Hepatocyte (in vitro differentiated cells): ENCODE data around the gene WDR72. TPM values are rescaled to one million over a fixed set of nuclear protein-coding genes. Genes with fewer than 3 reads are reported as not detected.

Source experiments
- DNase-seq: peaks from one replicate; pipeline ENCODE4 v3.0.0-alpha.2; 2016; ENCODE audit warnings: low spot score
- H2AFZ ChIP-seq: fragments of 200-600 bp; sonication (generic); 2 replicates; pipeline ENCODE4 v1.6.0; 2016; ENCODE audit warnings: antibody characterized with exemption, mild to moderate bottlenecking
- H3K27ac ChIP-seq: fragments of 200-600 bp; sonication (generic); 2 replicates; pipeline ENCODE4 v1.5.1; 2016; ENCODE audit warnings: mild to moderate bottlenecking
- H3K27me3 ChIP-seq: fragments of 200-600 bp; sonication (generic); 2 replicates; pipeline ENCODE4 v1.6.1; 2016
- H3K36me3 ChIP-seq: fragments of 200-600 bp; sonication (generic); replicated peaks from 2 replicates; pipeline ENCODE4 v1.5.1; 2016; ENCODE audit warnings: low read depth; ENCODE audit not compliant: insufficient read depth
- H3K4me1 ChIP-seq: fragments of 200-600 bp; sonication (generic); 2 replicates; pipeline ENCODE4 v1.5.1; 2016; ENCODE audit warnings: mild to moderate bottlenecking, moderate library complexity; ENCODE audit not compliant: insufficient read depth
- H3K4me2 ChIP-seq: fragments of 200-600 bp; sonication (generic); 2 replicates; pipeline ENCODE4 v1.6.0; 2016
- H3K4me3 ChIP-seq: fragments of 200-600 bp; sonication (generic); 2 replicates; pipeline ENCODE4 v1.5.1; 2016; ENCODE audit warnings: mild to moderate bottlenecking
- H3K79me2 ChIP-seq: fragments of 200-600 bp; sonication (generic); 2 replicates; pipeline ENCODE4 v1.6.0; 2017; ENCODE audit warnings: mild to moderate bottlenecking
- H3K9me2 ChIP-seq: fragments of 200-600 bp; sonication (generic); replicated peaks from 2 replicates; pipeline ENCODE4 v1.6.0; 2017; ENCODE audit warnings: mild to moderate bottlenecking; ENCODE audit not compliant: insufficient read depth
- H3K9me3 ChIP-seq: fragments of 200-600 bp; sonication (generic); 2 replicates; pipeline ENCODE4 v1.5.1; 2016; ENCODE audit warnings: low read depth, mild to moderate bottlenecking
- H4K20me1 ChIP-seq: fragments of 200-600 bp; sonication (generic); 2 replicates; pipeline ENCODE4 v1.6.0; 2016; ENCODE audit warnings: mild to moderate bottlenecking; ENCODE audit not compliant: insufficient read depth, poor library complexity, severe bottlenecking
- CTCF ChIP-seq: fragments of 200-600 bp; sonication (generic); IDR thresholded peaks from 2 replicates; pipeline ENCODE4 v1.5.1; 2016; ENCODE audit warnings: antibody characterized with exemption, mild to moderate bottlenecking; ENCODE audit not compliant: poor library complexity
- EZH2 ChIP-seq: fragments of 200-600 bp; sonication (generic); IDR thresholded peaks from 2 replicates; pipeline ENCODE4 v1.6.1; 2016; ENCODE audit warnings: antibody characterized with exemption, mild to moderate bottlenecking, borderline replicate concordance
- EZH2phosphoT487 ChIP-seq: fragments of 200-600 bp; sonication (generic); IDR thresholded peaks from one replicate; pipeline ENCODE4 v1.6.1; 2018; ENCODE audit warnings: antibody characterized with exemption, mild to moderate bottlenecking, low read depth, moderate library complexity; ENCODE audit not compliant: unreplicated experiment, severe bottlenecking
- WGBS: methylation state at CpG from one replicate; pipeline ENCODE4 v1.1.6; 2016; ENCODE audit warnings: low lambda C conversion rate; ENCODE audit errors: missing lambda C conversion rate; 5-methylcytosine and 5-hydroxymethylcytosine counted together
- polyA plus RNA-seq: library from polyadenylated mRNA; unstranded; fragments of >200 nt; fragmentation: Nextera tagmentation; extraction: Ambion mirVana; gene quantifications from 2 replicates; pipeline ENCODE4 v1.2.1, GENCODE V29; 2016
- total RNA-seq: library from RNA; depleted of rRNA; stranded (reverse); fragments of >200 nt; gene quantifications from 2 replicates; pipeline ENCODE4 v1.2.3, GENCODE V29; 2014

Gene WDR72
- total and polyA plus RNA-seq, 2 experiments from 2014 or later, result 3.5 to 6.4 TPM

DNA sequence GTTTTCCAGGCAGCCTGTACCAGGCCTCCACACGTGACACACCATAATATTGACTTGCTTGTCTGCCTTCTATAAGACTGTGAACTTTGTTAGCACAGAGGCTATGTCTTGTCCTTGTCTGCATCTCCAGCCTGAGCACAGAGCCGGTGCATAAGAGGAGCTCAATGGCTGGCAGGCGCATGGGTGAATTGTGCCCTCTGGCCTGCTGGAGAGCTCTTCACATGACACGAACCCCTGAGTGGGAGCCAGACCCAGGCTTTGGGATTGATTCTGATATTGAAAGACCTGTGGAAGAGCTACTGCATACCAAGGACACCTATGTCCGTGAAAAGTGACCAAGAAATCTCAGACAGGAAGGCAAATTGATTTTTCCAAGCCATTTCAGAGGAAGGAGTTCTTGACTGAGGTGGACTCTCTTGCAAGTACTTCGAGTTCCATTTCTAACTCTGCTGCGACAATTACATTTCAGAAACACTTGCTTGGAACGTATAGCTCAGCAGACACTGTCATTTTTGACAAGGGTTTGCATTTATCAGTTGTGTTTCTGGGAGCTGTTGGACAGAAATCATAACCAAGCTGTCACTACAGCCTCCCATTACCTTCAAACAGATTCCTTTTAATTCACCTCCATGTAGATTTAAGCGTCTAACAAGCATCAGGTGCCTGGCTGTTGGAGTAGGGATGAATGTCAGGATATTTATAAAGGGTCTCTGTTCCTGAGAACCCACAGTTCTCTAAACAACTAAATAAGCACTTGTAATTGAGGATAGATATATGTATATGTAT, 281.3 kb downstream of the WDR72 start:
- no peak for DNase-seq
- 86% methylated on average over 9 of the region's 9 CpGs for WGBS
- no peaks in the 10 kb centered on the region for H3K9me2 ChIP-seq
- H3K4me1 ChIP-seq, result no peaks in the 10 kb centered on the region
- H3K27me3 ChIP-seq, result no peaks in the 10 kb centered on the region
- H3K36me3 ChIP-seq, result no peaks in the 10 kb centered on the region
- H3K4me3 ChIP-seq, result no peak overlapping the region
- no peaks in the 10 kb centered on the region for H3K79me2 ChIP-seq
- H3K27ac ChIP-seq, result no peak overlapping the region
- no peak overlapping the region for H2AFZ ChIP-seq
- no peaks in the 10 kb centered on the region for H4K20me1 ChIP-seq
- no peak overlapping the region for H3K4me2 ChIP-seq
- TF ChIP-seq CTCF (no peak), EZH2phosphoT487 (no peak), EZH2 (no peak)
- no peaks in the 10 kb centered on the region for H3K9me3 ChIP-seq

DNA sequence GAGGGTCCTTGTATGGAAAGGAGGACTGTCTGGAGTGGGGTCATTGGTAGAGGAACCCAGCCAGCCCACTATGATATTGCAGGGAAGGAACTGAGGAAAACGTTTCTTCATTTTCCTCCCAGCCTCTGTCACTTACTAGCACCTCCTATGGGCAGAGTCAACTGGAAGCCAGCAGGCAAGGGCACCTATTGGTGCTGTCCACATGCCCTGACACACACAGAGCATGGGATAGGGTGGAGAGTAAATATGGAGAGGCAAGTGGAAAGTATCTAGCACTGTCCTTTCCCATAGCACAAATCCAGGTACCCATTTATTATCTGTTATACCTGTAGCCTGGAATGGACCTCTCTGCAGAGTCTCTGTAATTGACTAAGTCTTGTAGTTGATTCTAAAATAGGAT, 285.6 kb downstream of the WDR72 start:
- Histone ChIP-seq H3K4me3 (no peak overlapping the region), H4K20me1 (no peaks in the 10 kb centered on the region), H3K9me2 (no peaks in the 10 kb centered on the region), H3K27ac (no peak overlapping the region), H3K9me3 (no peaks in the 10 kb centered on the region), H3K36me3 (no peaks in the 10 kb centered on the region), H2AFZ (no peak overlapping the region), H3K4me1 (no peaks in the 10 kb centered on the region), H3K27me3 (no peaks in the 10 kb centered on the region), H3K4me2 (no peak overlapping the region), H3K79me2 (no peaks in the 10 kb centered on the region)
- no peak for DNase-seq
- 72% methylated on average over 1 of the region's 1 CpG for WGBS
- no peak for TF ChIP-seq EZH2phosphoT487
- TF ChIP-seq EZH2, result no peak
- no peak for TF ChIP-seq CTCF

DNA sequence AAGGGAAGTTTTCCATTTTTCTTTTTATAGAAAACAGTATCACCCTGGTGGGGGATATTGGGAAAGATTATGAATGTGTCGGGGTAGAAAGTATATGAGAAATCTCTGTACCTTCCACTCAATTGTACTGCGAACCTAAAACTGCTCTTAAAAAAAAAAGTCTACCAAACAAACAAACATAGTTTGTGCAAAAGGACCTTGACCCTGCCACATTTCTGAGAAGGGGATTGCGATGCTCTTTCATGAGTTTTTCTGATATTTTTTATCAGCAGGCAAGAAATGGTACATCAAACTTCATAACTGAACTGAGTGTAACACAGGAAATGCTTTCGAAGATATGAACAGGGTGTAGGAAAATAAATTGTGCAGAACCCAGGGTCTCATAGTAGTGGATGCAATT, 286.0 kb downstream of the WDR72 start:
- Histone ChIP-seq H3K4me3 (no peak overlapping the region), H3K4me2 (no peak overlapping the region), H4K20me1 (no peaks in the 10 kb centered on the region), H3K79me2 (no peaks in the 10 kb centered on the region), H3K27me3 (no peaks in the 10 kb centered on the region), H3K36me3 (no peaks in the 10 kb centered on the region), H3K4me1 (no peaks in the 10 kb centered on the region), H2AFZ (no peak overlapping the region), H3K27ac (no peak overlapping the region), H3K9me3 (no peaks in the 10 kb centered on the region), H3K9me2 (no peaks in the 10 kb centered on the region)
- DNase-seq, result no peak
- no peak for TF ChIP-seq EZH2
- no peak for TF ChIP-seq CTCF
- TF ChIP-seq EZH2phosphoT487, result no peak
- 82% methylated on average over 4 of the region's 4 CpGs for WGBS
